ENCODE results near the gene ITPK1.

The ITPK1 gene

GRCh38 chr14:93073910-93074769 is 41.6 kb downstream of the ITPK1 start:
- TF ChIP-seq POLR2AphosphoS5 (IDR thresholded peaks at IDR 0.05; ENCODE audit: low read depth, low read length) = no peak
- TF ChIP-seq, protein P1, sequence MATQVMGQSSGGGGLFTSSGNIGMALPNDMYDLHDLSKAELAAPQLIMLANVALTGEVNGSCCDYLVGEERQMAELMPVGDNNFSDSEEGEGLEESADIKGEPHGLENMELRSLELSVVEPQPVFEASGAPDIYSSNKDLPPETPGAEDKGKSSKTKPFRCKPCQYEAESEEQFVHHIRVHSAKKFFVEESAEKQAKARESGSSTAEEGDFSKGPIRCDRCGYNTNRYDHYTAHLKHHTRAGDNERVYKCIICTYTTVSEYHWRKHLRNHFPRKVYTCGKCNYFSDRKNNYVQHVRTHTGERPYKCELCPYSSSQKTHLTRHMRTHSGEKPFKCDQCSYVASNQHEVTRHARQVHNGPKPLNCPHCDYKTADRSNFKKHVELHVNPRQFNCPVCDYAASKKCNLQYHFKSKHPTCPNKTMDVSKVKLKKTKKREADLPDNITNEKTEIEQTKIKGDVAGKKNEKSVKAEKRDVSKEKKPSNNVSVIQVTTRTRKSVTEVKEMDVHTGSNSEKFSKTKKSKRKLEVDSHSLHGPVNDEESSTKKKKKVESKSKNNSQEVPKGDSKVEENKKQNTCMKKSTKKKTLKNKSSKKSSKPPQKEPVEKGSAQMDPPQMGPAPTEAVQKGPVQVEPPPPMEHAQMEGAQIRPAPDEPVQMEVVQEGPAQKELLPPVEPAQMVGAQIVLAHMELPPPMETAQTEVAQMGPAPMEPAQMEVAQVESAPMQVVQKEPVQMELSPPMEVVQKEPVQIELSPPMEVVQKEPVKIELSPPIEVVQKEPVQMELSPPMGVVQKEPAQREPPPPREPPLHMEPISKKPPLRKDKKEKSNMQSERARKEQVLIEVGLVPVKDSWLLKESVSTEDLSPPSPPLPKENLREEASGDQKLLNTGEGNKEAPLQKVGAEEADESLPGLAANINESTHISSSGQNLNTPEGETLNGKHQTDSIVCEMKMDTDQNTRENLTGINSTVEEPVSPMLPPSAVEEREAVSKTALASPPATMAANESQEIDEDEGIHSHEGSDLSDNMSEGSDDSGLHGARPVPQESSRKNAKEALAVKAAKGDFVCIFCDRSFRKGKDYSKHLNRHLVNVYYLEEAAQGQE (IDR thresholded peaks at IDR 0.05; ENCODE audit: insufficient read depth in 1 of 2, low read depth in 2 of 2, low read length in 2 of 2) = no peak
- TF ChIP-seq TAF1 (IDR thresholded peaks at IDR 0.05; ENCODE audit: borderline replicate concordance, insufficient read depth, low read length) = no peak
- no peak for TF ChIP-seq SIN3A (IDR thresholded peaks at IDR 0.05; ENCODE audit: borderline replicate concordance, insufficient read depth, low read length)
- TF ChIP-seq FOXP2 (optimal IDR thresholded peaks at IDR 0.05; ENCODE audit: borderline replicate concordance, extremely low read depth, extremely low read length, insufficient read depth) = no peak

- TF ChIP-seq SIN3A (IDR thresholded peaks at IDR 0.05; ENCODE audit: borderline replicate concordance, insufficient read depth, low read length) (no peak), POLR2AphosphoS5 (IDR thresholded peaks at IDR 0.05; ENCODE audit: low read depth, low read length) (no peak), FOXP2 (optimal IDR thresholded peaks at IDR 0.05; ENCODE audit: borderline replicate concordance, extremely low read depth, extremely low read length, insufficient read depth) (no peak), TAF1 (IDR thresholded peaks at IDR 0.05; ENCODE audit: borderline replicate concordance, insufficient read depth, low read length) (no peak)
- TF ChIP-seq, protein P1 (IDR thresholded peaks at IDR 0.05; ENCODE audit: insufficient read depth in 1 of 2, low read depth in 2 of 2, low read length in 2 of 2) = no peak
Measured at GRCh38 chr14:93073358-93073707, 42.4 kb downstream of the ITPK1 start.

- TF ChIP-seq SIN3A (IDR thresholded peaks at IDR 0.05; ENCODE audit: borderline replicate concordance, insufficient read depth, low read length) = no peak
- TF ChIP-seq POLR2AphosphoS5 (IDR thresholded peaks at IDR 0.05; ENCODE audit: low read depth, low read length) = no peak
- no peak for TF ChIP-seq FOXP2 (optimal IDR thresholded peaks at IDR 0.05; ENCODE audit: borderline replicate concordance, extremely low read depth, extremely low read length, insufficient read depth)
- no peak for TF ChIP-seq TAF1 (IDR thresholded peaks at IDR 0.05; ENCODE audit: borderline replicate concordance, insufficient read depth, low read length)
- TF ChIP-seq, protein P1 (IDR thresholded peaks at IDR 0.05; ENCODE audit: insufficient read depth in 1 of 2, low read depth in 2 of 2, low read length in 2 of 2) = no peak
Measured at GRCh38 chr14:93072659-93073357, 42.9 kb downstream of the ITPK1 start.

GRCh38 chr14:93068711-93069110 is 47.0 kb downstream of the ITPK1 start:
- TF ChIP-seq TAF1 (IDR thresholded peaks at IDR 0.05; ENCODE audit: borderline replicate concordance, insufficient read depth, low read length) (no peak), POLR2AphosphoS5 (IDR thresholded peaks at IDR 0.05; ENCODE audit: low read depth, low read length) (no peak), FOXP2 (optimal IDR thresholded peaks at IDR 0.05; ENCODE audit: borderline replicate concordance, extremely low read depth, extremely low read length, insufficient read depth) (no peak)
- TF ChIP-seq, protein P1 (IDR thresholded peaks at IDR 0.05; ENCODE audit: insufficient read depth in 1 of 2, low read depth in 2 of 2, low read length in 2 of 2) = no peak

All from PFSK-1 (cell line).